ENCODE results near the gene BSPRY.

Gene BSPRY

GRCh38 chr9:113355040-113355596 lies 5.8 kb downstream of the BSPRY start:
- DNase-seq (ENCODE audit: low read depth, low spot score) = peak; percentile 6
- H3K4me3 ChIP-seq (ENCODE audit: low read depth, low read length) = no peak overlapping the region
- TF ChIP-seq CTCF (IDR thresholded peaks at IDR 0.05; ENCODE audit: low read depth, low read length) = peak; percentile 26
- in situ Hi-C loops (cut with HindIII; ENCODE audit: low sequenced_read_pairs) = no loop called here

- no peak for TF ChIP-seq CTCF (IDR thresholded peaks at IDR 0.05; ENCODE audit: low read depth, low read length)
- no peak overlapping the region for H3K4me3 ChIP-seq (ENCODE audit: low read depth, low read length)
- DNase-seq (ENCODE audit: low read depth, low spot score) = no peak
- in situ Hi-C loops (cut with HindIII; ENCODE audit: low sequenced_read_pairs) = no loop called here
Measured at GRCh38 chr9:113356686-113357292, 7.4 kb downstream of the BSPRY start.

- no peak for TF ChIP-seq CTCF (IDR thresholded peaks at IDR 0.05; ENCODE audit: low read depth, low read length)
- H3K4me3 ChIP-seq (ENCODE audit: low read depth, low read length) = no peak overlapping the region
- in situ Hi-C loops (cut with HindIII; ENCODE audit: low sequenced_read_pairs) = no loop called here
- no peak for DNase-seq (ENCODE audit: low read depth, low spot score)
Measured at GRCh38 chr9:113359385-113359784, 10.0 kb downstream of the BSPRY start.

- no peak for DNase-seq (ENCODE audit: low read depth, low spot score)
- no peak overlapping the region for H3K4me3 ChIP-seq (ENCODE audit: low read depth, low read length)
- no peak for TF ChIP-seq CTCF (IDR thresholded peaks at IDR 0.05; ENCODE audit: low read depth, low read length)
- in situ Hi-C loops (cut with HindIII; ENCODE audit: low sequenced_read_pairs) = no loop called here
Measured at GRCh38 chr9:113360242-113360842, 11.0 kb downstream of the BSPRY start.

- TF ChIP-seq CTCF (IDR thresholded peaks at IDR 0.05; ENCODE audit: low read depth, low read length) = no peak
- DNase-seq (ENCODE audit: low read depth, low spot score) = peak; percentile 8
- H3K4me3 ChIP-seq (ENCODE audit: low read depth, low read length) = no peak overlapping the region
- in situ Hi-C loops (cut with HindIII; ENCODE audit: low sequenced_read_pairs) = no loop called here
Measured at GRCh38 chr9:113361304-113362018, 12.1 kb downstream of the BSPRY start.

GRCh38 chr9:113363336-113363735 lies 14.0 kb downstream of the BSPRY start:
- in situ Hi-C loops (cut with HindIII; ENCODE audit: low sequenced_read_pairs) = no loop called here
- DNase-seq (ENCODE audit: low read depth, low spot score) = no peak
- no peak for TF ChIP-seq CTCF (IDR thresholded peaks at IDR 0.05; ENCODE audit: low read depth, low read length)
- no peak overlapping the region for H3K4me3 ChIP-seq (ENCODE audit: low read depth, low read length)

All from astrocyte of the spinal cord (primary cell).